Hindlimb muscle (tissue), 1 donor: ENCODE measurements around the gene EREG. TPM values are rescaled to one million over a fixed set of nuclear protein-coding genes. Genes with fewer than 3 reads are reported as not detected.

Experiments
- DNase-seq: peaks from one replicate; pipeline ENCODE4 v3.0.0-alpha.2; 2013
- polyA plus RNA-seq: library from polyadenylated mRNA; unstranded; fragments of 120-200 nt; gene quantifications from one replicate; pipeline ENCODE4 v1.2.1, GENCODE V29; 2013; ENCODE audit not compliant: insufficient read length

EREG gene
- polyA plus RNA-seq, 1 donor = 0.10 TPM

DNA sequence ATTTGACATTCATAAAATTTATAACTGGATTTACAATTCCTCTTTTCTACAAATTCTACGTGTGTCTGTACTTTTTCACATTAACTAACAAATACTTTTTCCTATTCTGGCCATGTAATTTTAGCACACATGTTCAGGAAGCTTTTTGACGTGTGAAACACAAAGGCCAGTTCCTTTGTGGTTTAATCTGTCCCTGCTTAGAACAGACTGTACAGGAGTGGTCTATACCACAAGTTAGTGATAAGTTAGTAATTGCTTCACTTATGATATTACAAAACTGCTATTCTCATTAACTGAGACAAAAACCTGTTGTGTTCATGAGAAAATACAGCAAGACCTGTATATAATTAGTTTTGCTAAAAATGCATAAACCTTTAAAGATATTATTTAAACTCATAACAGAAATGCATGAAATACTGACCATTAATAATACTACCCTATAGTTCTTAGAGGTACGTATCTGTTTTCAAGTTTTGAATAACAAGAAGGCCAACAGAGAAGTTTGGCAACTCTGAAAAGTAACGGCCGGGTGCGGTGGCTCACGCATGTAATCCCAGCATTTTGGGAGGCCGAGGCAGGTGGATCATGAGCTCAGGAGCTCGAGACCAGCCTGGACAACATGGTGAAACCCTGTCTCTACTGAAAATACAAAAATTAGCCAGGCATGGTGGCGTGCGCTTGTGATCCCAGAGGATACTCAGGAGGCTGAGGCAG is 66.3 kb downstream of the EREG start:
- DNase-seq = no peak

DNA sequence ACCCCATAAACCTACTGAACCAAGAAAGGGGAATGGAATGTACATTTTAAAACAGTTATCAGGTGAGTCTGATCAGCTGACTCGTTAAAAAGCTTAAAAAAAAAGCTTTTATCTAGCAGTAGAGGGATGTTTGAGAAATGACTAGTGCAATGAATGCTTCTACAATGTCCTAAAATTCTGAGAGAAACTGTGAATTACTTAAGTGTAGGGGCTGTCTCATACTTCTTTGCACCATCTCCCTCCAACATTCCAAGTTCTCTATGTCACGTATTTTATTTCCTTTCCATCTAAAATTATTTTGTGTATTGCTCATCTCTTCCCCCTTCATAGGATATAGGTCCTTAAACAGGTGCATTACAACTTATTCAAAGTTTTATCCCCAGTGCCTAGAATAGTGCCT is 68.1 kb downstream of the EREG start:
- no peak for DNase-seq

DNA sequence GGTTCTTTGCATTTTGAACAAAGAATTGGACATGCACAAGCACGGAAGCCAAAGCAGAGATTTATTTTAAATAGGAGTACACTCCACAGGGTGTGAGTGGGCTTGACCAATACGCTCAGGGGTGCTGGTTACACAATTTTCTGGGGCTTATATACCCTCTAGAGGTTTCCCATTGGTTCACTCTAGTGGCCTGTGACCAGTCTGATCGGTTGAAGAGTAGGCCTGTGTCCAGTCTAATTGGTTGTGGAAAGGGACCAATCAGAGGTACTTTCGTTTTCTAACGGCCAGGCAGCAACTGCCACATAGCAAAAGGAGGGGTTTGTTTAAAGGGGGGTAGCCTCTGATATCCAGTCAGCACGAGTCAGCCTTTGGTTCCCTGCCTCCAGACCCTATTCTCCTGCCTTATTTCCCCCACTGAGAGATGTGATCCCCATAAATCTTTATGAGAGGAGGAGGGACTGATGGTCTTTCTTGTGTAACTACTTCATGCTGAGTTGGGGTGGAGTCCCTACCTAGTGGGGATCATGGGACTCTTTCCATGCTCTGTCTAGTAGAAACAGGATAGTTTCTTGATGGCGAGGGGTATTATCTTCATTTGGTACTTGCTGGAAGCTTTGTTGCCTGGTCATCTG is 68.7 kb downstream of the EREG start:
- no peak for DNase-seq

DNA sequence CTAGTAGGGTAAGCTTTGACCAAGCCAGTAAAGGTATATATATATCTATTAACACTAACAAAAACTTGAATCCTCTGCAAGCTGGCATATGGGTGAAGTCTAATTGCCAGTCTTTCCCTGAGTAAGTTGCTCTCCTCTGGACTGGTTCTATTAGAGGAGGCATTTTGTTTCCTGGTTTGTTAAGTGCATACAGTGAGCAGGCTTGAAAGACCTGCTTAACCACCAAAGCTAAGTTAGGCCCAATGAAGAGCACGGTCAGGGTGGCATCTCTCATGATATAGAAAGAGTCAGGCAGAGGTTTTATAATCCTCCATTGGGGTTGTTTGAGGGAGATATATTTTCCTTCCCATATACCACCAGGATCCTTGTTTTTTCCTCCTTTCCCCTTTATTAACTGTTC is 70.4 kb downstream of the EREG start:
- no peak for DNase-seq

- no peak for DNase-seq
Measured at GRCh38 chr4:74437866-74438265, 72.9 kb downstream of the EREG start.

Other genes with a start within 250 kb of the EREG start
- 13.6 TPM for gene MTHFD2L, start 207.0 kb upstream of the EREG start, polyA plus RNA-seq
- not detected for gene EPGN, start 56.7 kb upstream of the EREG start, polyA plus RNA-seq
- 0.21 TPM for gene AREG, start 80.0 kb downstream of the EREG start, polyA plus RNA-seq